HG03342 (cell line): Measurements from ENCODE around the gene RBM34.
"Not testable (repeated sequence)": the region's sequence is repeated elsewhere in the genome, so short reads cannot be mapped to it uniquely, and the experiment has no call there.

ENCODE experiments used
- ATAC-seq: cut with Tn5 transposase; IDR thresholded peaks from one replicate; pipeline ENCODE4 v1.9.1; 2021; ENCODE audit warnings: mild to moderate bottlenecking, moderate library complexity; ENCODE audit not compliant: unreplicated experiment

RBM34 gene

DNA sequence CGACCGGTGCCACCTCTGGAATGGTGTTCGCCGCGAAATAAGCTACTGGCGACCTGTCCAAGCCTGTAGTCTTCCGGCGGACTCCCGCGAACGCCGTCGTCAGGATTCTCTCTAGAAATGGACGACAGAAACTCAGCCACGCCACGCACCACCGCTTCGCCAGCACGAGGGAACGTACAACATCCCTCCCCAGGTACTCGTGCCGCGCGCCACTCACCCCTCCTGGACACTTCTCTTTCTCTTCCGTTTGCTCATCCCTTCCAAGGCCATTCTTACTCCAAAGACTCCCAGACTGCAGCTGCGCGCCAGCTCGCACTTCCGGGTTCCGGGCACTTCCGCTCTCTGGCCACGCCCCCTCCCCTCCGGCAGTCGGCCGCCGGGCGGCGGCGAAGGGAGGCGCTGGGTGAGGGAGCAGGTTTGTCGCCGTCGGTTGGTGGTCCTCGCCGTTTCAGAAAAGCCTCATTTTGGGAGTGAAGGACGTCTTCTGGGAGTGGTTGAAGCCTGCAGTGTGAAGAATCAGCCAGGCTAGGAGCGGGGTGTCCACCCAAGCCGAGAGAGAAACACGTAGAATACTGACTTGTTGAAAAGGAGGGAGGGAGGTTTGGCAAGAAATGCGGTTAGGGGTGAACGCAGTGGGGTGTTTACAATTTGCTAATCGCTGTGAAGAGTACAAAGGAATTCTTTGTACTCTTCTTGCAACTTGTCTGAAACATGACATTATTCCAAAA, at the start of gene RBM34:
Gene RBM34 (minus strand): TSS at position 294 of the 728 bp plus-strand sequence. CDS start 24 bp downstream, at position 270.
- ATAC-seq, result peak; percentile 94

DNA sequence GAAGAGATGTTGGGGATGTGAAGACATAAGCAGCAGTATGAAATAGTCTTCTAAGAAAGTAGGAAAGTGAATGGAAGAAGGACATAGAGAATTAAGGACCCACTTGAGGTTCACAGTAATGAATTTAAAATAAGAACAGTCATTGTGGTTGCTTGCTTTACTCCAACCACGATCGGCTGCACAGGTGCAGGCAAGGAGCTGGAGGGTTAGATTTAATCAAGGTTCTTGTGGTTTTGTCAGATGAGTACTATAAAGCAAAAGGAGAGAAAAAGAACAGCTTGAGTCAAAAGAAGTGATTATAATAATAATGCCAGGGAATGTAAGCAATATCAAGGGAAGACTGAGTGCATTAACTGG, 46.1 kb upstream of the RBM34 start:
- no peak for ATAC-seq

GRCh38 chr1:235206533-235207208, 45.6 kb upstream of the RBM34 start:
- ATAC-seq, result no peak

- ATAC-seq, result no peak
These were observed 44.6 kb upstream of the RBM34 start for GRCh38 chr1:235205687-235206086.

DNA sequence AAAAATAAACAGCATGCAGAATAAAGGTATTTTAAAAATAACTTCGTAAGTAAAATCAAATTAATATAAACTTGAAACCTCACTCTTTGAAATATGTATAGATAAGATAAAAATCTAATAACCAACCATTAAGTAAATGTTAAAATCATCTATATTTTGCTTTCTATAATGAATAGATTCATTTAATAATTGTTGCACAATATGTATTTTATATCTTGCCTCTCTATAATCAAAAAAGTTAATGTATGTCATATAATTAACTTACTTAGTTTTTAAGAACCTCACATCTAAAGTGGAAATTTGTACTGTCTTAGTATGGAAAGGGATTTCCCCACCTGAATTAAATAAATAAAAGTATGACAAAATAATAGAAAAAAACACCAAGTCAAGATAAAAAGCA, 42.4 kb upstream of the RBM34 start:
- no peak for ATAC-seq

- ATAC-seq, result not testable (repeated sequence)
These were observed 41.4 kb upstream of the RBM34 start for GRCh38 chr1:235202447-235202846.

DNA sequence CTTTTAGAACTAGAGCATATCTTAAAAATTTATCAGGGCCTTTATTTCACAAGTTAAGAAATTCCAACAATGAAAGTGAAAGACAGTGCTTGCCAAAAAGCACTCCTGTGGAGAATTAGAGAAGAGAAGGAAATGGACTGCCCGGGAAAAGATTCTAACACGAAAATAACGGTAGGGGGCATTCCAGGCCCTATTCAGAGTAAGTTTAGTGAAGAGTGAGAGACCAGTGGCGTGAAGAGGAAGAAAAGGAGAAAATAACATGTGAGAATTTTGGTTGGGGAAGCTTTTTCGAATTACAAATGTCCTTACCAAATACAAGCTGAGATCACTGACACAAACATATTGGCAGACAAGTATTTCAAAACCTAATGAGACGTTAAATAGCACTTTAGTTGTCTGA, 38.4 kb upstream of the RBM34 start:
- ATAC-seq, result no peak

- no peak for ATAC-seq
These were observed 29.4 kb upstream of the RBM34 start for GRCh38 chr1:235190431-235190830.

DNA sequence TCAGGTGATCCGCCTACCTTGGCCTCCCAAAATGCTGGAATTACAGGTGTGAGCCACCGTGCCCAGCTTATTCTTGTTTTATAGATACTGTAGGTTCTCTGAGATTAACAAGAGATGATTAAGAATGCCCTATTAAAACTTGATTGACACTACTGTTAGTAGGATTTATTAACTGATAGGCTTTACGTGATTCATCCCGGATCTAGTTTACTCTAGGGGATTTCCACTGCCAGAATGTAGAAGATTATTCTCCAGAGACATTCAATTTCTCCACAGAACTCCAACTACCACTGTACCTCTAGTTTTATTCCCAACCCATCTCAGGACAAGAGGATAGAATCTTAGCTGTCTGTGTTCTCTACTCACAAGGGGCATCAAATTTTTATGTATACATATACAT, 26.3 kb upstream of the RBM34 start:
- no peak for ATAC-seq

DNA sequence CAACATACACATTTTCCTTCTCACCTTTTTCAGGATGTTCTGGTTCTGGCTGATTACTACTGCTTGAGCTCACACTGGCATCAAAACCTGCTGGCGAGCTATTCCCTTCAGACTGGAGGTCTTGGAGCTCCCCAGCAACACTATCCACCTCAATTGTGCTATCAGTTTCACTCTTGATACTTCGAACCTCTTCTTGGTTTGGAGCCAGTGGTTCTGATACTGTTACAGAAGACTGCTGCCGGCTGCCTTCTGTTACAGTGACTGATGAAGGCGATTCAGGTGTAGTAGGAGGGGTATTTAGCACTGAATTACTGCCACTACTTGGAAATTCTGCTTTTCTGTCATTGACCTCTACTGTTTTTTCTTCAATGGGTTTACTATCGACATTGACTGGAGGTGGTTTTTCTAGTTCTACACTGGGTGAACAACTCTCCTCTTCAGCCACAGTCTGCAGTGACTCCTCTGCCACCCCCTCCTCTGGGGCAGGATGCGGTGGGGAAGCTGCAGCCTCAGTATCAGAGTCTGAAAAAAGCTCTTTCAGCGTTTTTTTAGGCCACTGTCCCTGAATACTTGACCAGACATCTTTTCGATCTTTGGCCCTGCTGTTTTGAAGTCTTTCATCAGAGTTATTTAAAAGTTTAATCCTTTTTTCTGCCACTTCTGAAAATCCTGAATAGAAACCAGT, 20.7 kb upstream of the RBM34 start:
- no peak for ATAC-seq

DNA sequence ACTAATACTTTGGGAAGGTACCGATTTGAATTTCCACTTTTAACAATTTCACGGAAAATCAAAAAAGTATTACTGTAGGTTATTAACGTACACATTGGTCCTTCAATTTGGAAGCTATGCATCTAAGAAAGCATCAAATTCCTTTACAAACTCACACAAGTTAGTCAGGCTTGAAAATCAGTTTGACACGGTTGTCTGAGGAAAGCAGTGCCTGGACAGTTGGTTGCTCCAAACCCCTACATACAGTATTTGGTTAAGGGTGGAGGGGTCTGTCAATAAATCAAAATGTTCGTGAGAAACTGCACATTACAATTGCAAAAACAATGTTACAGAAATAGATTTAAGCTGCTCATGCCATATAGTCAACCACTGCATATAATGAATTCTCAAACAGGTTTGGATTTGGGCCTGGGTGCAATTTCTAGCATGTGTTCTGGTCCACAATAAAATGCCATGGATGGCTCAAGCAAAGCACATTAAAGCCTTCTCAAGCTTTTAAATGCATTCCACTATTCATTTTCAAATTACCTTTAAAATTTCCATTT, 19.9 kb upstream of the RBM34 start:
- no peak for ATAC-seq

GRCh38 chr1:235176486-235176885, 15.4 kb upstream of the RBM34 start:
- ATAC-seq, result no peak

DNA sequence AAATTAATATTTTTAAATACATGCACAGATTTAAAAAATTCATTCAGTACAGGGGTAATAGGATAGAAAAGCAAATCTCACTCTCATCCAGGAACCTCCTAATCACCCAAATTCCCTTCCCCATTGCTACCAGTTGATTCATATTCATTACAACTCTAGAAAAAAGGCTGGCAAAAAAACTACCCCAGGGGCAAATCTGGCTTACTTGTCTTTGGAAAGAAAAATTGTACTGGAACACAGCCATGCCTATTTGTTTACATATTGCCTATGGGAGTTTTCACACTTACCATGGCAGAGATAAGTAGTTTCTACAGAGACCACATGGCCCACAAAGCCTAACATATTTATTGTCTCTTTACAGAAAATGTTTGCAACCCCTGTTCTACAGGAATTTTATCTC, 8.9 kb upstream of the RBM34 start:
- no peak for ATAC-seq

GRCh38 chr1:235168375-235168774, 7.3 kb upstream of the RBM34 start:
- ATAC-seq, result no peak

DNA sequence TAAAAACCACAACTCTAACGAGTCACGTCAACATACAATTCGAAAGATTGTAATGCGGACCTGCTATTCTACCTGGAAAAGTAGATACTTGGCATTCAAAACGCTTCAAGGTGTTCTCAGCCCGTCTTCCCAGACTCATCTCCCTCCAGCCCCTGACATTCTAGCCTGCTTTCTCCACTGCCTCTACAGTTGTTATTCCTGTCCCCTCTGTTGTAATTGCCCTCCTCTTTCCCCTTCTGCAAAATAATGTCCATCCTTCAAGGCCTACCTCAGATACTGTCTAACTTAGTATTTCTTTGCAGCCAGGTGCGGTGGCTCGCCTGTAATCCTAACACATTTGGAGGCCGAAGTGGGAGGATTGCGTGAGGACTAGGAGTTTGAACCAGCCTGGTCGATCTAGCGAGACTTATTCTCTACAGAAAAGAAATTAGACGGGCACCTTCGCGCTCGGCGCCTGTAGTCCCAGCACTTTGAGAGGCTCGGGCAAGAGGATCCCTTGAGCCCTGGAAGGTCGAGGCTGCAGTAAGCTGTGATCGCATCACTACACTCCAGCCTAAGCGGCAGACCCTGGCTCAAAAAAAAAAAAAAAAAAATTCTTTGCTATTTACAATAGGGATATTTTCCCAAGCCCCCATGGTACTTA, 756 bp upstream of the RBM34 start:
- ATAC-seq, result no peak

DNA sequence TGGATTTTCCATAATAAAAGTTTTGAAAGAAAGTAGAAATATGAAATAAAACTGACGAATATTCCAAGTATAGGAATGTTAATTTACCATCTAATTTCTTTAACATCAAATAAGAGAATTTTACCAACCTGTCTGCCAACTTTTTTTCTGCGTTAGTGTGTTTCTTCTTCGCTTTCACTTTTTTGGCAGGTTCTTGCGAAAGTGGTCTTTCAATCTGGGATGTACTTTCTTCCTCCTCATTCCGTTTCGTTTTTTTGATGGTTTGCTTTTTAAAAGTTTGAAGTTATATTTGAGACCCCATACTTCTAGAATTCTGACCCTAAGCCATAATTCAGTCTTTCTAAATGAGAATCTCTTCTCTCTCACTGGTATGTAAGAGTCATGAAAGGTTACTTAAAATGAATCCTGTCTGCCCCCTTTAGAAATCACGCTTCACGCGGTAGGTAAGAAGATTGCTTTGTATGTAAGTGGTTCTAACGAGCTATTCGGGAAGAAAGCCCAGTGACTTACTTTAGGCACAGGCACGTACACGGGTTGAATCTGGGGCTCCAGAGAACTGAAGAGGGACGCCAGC, 580 bp downstream of the RBM34 start:
- ATAC-seq, result peak; percentile 38

GRCh38 chr1:235159930-235160329, 1.1 kb downstream of the RBM34 start:
- ATAC-seq, result not testable (repeated sequence)

DNA sequence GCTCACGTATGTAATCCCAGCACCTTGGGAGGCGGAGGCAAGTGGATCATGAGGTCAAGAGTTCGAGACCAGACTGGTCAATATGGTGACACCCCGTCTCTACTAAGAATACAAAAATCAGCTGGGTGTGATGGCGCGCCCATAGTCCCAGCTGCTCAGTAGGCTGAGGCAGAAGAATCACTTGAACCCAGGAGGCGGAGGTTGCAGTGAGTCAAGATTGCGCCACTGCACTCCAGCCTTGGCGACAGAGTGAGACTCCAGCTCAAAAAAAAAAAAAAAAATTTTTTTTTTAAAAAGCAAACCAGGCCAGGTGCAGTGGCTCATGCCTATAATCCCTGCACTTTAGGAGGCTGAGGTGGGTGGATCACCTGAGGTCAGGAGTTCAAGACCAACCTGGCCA, 1.8 kb downstream of the RBM34 start:
- not testable (repeated sequence) for ATAC-seq

DNA sequence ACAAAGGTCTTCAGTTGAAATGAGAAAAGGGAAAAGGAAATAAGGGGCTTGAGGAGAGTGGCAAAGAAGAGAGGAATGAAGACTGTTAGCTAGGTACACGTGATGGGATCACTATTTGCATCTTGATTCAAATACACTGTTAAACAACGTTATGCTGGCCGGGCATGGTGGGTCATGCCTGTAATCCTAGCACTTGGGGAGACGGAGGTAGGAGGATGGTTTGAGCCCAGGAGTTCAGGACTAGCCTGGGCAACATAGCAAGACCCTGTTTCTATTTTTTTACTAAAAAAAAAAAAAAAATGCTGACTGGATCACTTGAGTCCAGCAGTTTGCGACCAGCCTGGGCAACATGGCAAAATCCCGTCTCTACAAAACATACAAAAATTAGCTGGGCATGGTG, 2.4 kb downstream of the RBM34 start:
- no peak for ATAC-seq

DNA sequence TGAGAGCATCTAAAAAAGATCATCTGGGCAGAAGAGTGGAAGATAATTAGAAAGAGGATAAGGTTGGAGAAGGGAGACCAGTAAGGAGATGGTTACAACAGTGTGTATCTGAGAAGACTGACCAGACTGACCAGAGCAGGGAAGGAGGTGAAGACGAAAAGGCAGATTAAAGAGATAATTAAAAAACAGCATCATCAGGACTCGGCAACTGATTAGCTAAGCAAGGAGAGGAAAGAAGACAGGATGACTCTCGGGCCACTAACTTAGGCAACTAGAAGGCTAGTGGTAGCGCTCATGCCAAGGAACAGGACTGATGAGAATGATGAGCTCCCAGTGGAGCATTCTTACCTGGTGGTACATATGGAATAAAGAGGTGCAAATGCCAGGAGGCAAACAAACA, 3.9 kb downstream of the RBM34 start:
- ATAC-seq, result no peak

DNA sequence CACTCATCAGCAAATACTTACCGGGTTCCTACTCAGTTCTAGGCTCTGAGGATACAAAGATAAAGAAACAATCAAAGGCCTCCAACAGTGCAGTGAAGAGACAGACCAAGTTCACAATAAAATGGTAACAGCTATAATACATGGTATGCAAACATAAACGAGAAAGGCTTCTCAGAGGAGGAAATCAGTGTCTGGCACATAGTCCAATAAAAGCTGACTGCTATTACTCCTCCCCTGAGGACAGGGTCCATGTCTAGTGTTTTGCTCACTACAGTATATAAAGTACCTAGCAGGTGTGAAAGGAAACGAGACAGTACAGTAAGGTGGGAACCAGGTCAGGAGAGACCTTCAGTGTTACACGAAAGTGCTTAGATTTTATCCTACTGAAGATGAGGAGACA, 4.3 kb downstream of the RBM34 start:
- ATAC-seq, result no peak
